Activated CD4-positive, alpha-beta T cell treated with anti-CD3 and anti-CD28 coated beads, Interleukin-2, amount 50 U/mL, for 24 hours (primary cell): ENCODE data around the gene RNU1-1.
"Not testable (repeated sequence)": the region's sequence is repeated elsewhere in the genome, so short reads cannot be mapped to it uniquely, and the experiment has no call there.

ENCODE experiments used
- DNase-seq, 2 donors: peaks; one replicate each; pipeline ENCODE4 v3.0.0-alpha.2; 2020; ENCODE audit warnings: low read depth in 1 of 2, low spot score in 1 of 2

Gene RNU1-1

DNA sequence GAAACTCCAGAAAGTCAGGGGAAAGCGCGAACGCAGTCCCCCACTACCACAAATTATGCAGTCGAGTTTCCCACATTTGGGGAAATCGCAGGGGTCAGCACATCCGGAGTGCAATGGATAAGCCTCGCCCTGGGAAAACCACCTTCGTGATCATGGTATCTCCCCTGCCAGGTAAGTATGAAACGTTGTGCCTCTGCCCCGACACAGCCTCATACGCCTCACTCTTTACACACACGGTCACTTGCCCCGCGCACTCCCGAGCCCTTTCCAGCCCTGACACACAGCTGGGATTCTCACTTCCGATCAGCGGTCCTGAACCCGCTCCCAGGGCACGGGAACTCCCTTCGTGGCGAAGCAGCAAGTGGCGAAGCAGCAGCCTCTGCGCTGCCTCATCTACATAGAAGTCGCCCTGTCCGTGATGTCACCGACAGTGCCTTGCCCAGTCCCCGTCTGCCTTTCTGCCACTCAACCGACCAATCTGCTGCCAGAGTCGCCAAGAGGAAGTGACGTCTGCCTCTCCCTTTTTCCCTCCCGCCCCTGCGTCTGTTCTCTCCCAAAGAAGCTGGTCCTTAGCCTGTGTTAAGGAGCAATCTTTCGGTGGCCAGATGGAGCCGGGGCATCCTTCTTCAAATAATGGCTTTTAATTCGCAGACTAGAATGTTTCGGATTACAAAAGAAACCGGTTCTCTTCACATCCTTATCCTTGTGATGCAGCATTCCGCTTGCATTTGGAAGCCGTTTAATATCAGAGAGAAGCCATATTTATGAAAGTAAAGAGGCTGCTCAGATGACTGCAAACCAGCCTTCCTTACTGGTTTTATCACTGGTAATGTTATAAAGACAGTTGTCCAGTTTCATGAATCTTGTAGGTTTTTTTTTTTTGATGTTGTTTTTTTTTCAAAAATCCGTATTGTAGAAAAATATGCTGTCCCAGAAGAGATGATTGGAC is at the start of gene RNU1-1:
TSS of gene RNU1-1 (minus strand) at position 179 of the 949 bp plus-strand sequence.
- peak; percentile 65 to 78 for DNase-seq

DNA sequence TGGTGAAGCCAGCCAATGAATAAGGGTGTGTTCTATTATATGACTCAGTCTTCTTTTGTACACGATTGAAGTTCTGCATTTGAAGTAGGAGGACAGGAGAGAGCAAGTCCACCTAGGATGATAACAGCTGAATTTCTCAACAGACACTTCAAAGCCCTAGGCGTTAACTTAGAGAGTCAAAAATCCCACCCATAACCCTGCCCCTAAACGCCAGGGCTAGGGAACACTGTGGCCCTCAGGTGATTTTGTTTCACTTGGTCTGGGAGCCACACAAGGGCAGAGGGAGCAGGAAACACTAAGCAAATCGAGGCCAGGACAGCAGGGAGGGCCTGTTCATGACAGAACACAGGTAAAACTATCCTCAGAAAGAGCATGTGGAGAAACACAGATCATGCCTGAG is 47.0 kb upstream of the RNU1-1 start:
- not testable (repeated sequence) for DNase-seq

DNA sequence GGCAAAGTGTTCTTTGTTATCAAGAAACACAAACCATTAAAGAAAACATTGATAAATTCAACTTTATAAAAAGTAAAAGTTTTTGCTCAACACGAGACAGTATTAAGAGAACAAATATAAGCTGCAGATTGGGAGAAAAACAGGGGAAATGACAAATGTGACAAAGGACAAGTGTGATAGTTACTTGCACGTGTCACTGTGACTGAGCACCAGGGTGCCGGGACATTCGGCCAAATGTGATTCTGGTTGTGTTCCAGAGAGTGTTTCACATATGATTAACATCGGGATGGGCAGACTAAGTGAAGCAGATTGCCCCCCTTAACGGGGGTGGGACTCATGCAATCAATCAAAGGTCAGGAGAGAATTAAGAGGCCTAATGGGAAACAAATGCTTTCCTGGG is 46.4 kb upstream of the RNU1-1 start:
- not testable (repeated sequence) for DNase-seq

DNA sequence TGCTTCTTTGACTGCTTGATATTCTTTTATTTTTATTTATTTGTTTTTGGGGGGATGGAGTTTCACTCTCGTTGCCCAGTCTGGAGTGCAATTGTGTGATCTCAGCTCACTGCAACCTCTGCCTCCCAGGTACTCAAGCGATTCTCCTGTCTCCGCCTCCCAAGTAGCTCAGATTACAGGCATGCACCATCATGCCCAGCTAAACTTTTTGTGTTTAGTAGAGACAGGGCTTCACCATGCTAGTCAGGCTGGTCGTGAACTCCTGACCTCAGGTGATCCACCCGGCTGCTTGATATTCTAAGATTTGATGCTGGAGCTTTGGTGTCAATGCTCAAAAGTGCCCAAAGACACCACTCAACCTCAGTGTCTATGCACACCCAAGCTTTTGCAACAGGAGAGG is 45.6 kb upstream of the RNU1-1 start:
- not testable (repeated sequence) for DNase-seq

DNA sequence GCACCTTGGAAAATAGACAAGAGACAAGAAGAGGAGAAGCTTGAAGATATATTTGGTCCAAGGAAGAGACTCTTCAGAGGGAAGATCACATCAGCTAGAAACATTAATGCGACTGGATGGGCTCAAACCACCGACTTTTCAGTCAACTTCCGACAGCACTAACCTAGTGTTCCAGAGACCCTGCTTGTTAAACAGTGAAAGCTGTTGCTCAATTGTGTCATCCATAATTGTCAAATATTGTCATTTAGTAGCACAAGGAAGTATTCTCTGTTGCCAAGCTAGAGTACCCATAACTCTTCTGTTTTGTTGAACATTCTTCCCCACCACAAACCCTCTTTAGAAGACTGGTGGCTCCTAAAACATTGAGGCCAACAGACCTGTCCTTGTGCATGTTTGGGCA is 42.9 kb upstream of the RNU1-1 start:
- not testable (repeated sequence) for DNase-seq

DNA sequence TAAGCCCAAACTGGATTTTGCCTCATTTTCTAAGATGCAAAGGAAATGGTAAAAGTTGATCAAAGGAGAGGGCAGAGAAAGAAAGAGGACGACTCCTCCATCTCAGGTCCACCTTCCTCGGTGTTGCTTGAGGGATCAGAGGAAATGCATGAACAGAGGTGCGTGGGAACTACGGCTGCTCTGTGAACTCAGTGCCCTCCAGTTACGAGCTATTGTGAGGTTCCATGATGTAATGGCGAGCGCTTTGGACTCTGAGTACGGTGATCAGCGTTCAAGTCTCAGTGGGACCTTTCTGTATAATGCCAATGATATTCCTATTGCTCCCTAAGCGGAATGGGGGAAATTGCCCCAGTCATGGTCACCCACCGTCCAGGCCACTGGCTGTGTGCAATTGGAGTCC is 39.2 kb upstream of the RNU1-1 start:
- not testable (repeated sequence) for DNase-seq

DNA sequence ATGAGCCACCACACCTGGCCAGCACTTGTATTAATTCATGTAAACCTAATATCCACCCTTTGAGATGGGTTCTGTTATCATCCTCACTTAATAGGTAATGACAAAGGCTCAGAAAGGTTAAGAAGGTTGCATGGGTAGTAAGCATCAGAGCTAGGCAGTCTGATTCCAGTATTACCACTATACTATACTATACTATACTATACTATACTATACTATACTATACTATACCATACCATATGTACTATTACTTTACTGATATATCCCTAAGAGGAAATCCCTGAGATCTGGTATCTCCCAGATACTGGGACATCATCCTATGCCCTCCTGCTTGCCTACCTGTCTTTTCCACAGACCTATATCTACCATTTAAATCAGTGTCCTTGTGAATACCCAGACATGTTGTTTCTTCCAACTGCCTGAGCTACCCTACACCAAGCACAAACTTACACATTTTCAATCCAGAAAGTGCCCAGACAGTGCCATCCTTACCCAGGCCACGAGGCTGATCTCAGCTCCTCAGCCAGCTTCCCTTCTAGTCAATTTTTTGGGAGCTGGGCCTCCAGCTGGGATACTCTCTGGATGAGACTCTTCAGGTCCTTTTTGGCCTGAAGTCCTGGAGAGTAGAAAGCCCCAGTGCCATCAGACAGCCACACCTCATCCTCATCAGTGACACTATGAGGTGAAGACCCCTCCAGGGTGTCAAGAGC is 36.3 kb upstream of the RNU1-1 start:
- DNase-seq = not testable (repeated sequence)

DNA sequence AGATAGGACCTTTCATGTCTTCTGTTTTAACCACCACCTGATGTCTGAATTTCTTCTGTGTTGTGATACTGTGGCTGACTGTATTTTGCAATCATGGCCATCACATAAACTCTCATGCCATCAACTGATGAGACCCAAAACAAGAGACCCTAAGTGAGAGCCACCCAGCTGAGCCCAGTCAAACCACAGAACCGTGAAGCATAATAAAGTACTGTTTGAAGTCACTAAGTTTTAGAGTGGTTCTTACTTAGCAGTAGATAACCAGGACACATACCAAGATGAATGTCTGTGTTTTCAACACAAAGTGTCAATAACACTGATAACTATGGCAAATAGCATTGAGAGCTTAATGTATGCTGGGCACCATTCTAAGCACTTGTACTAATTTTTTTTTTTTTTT is 35.5 kb upstream of the RNU1-1 start:
- DNase-seq = not testable (repeated sequence)

DNA sequence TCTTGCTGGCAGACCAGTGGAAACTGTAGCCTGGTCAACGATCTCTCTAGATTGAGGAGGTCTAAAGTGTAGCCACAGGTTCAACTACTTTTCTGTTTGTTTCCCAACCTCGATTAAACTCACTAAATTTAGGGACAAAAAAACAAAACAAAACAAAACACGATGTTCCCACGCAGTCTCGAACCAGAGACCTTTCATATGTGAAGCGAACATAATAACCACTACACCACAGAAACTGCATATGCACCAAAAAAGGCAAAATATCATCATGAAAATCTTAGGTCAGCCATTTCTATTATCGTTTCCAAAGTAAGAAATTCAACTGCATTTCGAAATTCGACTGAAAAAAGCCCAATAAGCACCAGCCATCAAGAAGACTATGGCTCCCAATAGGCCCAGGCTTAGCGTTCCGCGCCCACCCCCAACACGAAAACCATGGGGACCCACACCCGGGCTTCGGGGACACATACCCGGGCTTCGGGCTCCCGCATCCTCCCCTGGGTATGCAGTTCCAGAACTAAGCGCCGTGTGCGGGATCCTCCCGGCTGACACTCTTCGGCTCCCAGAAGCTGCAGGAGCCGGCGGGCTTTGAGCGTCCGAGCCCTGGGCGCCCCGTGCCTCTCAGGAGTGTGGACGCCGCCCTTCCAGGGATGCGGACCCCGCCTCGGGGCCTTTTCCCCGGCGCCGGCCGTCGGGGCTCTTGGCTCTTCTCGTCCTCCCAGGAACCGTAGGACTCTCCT is 33.6 kb upstream of the RNU1-1 start:
- not testable (repeated sequence) for DNase-seq

DNA sequence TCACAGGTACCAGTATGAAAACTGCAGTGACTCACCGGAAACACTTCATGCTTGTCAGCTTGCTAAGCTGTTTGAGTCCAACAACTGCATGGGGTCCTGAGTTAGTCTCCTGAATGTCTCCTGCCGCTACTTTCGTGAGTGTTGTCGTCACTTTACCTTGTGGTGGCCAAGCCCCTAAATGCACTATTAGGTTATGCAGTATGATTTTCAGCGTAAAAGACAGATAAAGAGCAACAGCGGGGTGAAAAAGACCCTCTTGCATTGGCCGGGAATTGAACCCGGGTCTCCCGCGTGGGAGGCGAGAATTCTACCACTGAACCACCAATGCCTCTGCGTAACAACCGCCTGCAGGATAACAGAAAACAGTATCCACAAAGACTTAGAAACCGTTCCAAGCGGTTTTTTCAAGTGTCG is 31.6 kb upstream of the RNU1-1 start:
- not testable (repeated sequence) for DNase-seq

DNA sequence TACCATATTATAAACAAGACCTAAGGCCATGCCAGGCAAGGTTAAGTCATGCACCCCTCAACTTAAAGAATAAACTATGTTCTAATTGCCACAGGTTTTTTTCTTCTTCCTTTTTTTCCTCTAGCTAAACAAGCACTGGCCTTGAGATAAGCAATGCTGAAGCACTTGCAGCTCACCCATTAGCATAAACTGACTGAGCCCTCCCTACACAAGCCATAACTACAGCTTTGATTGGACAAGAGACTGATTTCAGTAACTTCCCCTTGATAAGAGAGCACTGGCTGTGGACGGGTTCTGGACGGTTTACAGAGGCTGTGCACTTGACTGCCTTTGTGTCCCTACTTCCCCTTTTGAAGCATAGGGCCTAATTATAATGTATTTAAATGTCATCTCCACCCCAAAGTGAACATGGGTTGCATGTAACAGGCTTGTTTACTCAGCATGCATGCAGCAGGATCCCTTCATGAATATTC is 26.4 kb upstream of the RNU1-1 start:
- not testable (repeated sequence) for DNase-seq

DNA sequence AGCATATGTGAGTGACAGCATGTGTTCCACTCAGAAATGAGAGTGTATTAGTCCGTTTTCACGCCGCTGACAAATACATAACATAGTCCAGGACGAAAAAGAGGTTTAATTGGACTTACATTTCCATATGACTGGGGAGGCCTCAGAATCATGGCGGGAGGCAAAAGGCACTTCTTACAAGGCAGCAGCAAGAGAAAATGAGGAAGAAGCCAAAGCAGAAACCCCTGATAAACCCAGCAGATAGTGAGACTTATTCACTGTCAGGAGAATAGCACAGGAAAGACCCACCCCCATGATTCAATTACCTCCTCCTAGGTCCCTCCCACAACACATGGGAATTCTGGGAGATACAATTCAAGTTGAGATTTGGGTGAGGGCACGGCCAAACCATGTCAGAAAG is 23.4 kb upstream of the RNU1-1 start:
- DNase-seq = not testable (repeated sequence)

DNA sequence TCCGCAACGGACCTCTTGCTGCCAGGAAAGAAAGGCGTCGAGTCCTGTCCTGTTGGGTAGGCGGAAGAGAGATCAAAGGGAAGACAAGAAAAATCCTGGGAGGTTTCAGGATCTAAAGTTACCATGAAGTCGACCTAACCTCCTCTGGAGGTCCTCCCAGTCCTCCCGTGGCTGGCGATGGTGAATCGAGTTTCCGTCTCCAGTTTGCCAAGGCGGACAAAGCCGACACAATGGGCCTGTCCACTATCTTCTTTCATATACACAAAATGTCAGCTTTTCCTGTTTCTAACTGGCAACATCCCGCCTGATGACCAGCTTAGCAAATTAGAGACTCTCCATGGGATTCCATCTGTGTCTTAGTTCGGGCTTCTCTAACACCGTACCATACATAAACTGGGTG is 22.7 kb upstream of the RNU1-1 start:
- DNase-seq = not testable (repeated sequence)

DNA sequence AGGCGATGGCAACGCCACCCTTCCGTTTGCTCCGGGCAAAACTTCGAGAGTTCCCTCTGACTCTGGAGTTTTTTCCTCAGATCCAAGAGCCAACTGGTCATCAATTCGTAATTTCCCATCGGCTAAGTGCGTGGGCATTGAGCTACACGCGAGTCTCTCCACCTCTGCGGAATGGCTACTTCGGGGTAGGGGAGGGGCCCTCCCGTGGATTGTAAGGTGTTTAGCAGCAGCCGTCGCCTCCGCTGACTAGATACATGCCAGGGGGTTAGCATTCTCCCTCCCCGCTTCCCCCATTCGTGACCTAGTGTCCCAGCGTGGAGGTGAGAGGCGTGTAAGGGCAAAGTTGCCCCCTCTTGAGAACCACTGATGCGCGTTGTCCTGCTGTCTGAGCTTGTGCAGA is 21.8 kb upstream of the RNU1-1 start:
- not testable (repeated sequence) for DNase-seq

DNA sequence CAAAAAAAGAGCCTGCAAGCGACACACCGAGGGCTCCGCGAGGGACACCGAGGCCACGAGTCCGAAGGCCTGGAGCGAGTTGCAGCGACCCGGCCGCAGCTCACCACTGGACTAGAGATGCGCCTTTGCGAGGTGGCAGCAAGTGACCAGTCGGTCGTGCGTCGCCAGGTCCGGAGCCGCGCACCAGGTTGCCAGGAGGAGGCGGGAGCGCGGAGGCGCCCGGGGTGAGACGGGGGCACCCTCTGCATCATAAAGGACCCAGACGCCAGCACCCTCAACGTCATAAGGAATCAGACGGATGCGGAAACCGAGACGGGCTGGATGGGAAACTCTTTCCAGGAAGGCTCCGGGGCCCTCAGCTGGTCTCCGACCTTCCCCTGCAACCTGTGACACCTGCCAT is 21.4 kb upstream of the RNU1-1 start:
- not testable (repeated sequence) for DNase-seq

DNA sequence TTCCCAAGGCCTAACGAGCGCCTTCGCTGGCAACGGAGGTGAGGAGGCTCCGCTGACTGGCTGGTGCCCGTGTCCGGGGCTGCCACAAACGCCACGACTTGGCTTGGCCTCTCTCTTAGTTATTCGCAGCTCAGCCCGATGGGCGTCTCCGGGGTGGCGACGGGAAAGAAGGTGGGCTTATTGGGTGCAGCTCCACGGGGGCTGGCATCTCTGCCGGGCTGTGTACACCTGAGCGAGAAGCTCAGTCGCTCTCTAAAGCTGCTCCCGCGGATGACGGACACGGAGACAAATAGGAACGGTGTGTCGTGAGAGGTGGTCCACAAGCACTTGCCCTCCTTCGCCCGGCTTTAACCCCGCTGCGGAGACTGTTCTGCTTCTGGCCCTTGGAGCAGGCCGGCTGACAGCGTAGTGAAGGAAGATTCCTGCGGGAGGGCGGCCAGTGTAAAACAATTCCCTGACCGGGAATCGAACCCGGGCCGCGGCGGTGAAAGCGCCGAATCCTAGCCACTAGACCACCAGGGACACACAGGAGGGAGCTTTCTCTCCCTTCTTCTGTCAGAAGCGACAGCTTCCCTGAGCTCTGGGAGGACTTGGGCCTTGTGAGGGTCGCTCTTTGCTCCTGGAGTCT is 20.9 kb upstream of the RNU1-1 start:
- DNase-seq = peak; percentile 35 to 38

DNA sequence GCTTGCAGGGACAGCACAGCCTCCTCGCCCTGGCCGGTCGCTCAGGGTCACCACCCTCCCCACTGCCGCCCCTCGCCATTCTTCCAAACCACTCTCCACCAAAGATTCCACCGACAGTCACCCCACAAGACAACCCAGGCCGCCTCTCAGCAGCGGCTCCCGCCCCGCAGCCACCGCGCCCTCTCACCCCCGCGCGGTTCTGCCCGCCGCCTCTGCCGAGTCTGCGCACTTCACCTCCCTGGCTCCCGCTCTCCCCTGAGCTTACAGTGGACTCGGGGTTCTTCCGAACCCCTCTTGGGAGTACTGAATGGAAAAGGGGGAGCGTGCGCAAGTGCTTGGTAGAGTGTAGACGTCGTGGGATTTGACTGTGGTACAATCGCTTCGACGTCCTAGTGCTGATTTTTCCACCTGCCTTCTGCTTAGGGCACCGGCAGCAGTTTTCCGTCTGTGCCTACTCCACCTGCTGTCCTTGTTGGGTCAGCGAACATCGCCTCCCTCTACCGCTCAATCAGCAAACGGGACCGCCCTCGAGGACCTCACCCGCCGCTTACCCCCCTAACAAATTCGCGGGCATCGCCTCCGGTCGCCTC is 20.2 kb upstream of the RNU1-1 start:
- not testable (repeated sequence) for DNase-seq

DNA sequence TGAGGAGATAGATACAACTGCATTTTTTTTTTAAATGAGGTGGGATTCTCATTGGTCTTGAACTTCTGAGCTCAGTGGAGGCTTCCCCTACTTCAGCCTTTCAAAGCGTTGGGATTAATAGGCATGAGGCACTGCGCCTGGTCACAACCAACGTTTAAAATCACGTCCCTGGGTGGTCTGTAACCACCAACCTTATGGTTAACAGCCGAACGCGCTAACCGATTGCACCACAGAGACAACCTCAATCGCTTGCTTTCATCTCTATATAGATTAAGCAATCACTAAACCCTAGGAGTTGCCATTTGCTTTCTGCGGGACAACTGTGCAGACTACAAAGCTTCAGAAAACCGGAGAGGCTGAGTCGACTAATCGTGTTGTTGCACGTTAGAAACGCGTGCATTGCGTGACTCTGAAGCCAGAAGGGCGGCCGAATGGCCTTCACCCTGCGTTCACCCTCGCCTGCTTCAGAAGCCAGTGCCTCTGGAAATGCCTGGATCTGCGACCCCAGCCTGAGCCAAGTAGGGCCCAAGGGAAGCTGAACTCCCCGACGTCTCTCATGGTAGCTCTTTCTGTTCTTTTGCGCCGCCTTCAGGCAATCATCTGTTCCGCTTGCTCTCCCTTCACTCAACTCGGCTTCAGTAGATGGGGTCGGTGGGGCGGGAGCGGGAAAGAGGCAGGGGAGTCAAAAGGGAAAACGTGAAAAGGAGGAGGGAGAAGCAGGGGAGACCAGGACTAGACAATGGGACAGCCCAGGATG is 18.3 kb upstream of the RNU1-1 start:
- DNase-seq = not testable (repeated sequence)

DNA sequence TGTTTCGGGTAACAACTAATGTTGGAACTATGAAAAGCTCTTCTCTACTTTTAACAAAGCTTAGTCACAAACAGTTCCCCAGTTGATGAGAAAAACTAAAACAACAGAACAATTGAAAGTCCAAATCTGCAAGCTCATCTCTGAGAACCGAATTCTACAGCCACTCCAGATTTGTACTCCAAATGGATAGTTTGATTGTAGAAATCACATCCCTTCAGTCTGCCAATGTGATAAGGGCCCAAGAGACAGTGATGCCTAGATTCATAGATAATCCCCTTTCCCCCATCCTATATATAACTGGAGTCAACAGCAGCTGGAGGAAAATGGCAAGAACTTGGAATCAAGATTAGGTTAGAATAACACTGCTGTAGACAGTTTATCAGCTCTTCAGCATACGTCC is 14.3 kb upstream of the RNU1-1 start:
- not testable (repeated sequence) for DNase-seq

DNA sequence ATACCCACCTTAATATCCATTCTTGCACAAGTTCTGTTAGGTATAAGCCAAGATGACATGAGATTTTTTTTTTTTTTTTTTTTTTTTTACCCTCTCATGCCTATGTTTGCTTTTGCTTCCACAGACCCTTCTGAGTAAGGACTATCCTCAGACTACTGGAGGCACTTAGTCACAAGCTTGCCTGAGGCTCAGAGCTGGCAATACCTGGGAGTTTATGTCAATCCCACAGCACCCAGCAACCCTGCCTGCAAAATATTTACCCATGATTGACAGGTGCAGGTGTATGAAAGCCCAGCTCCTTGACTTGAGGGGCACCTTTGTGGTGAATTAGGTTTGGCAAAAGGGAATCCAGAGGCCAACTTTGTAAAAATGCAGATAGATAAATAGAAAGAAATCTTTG is 11.7 kb upstream of the RNU1-1 start:
- not testable (repeated sequence) for DNase-seq
